H7 (cell line): Measurements from ENCODE around the gene HNF1B. TPM values are rescaled to one million over a fixed set of nuclear protein-coding genes. Genes with fewer than 3 reads are reported as not detected.

Experiments
- DNase-seq: peaks from one replicate; pipeline ENCODE4 v3.0.0; 2012
- H3K27me3 ChIP-seq: 2 replicates; pipeline ENCODE4 v1.6.0; 2011; ENCODE audit warnings: mild to moderate bottlenecking, low read length; ENCODE audit not compliant: control insufficient read depth, insufficient read depth
- H3K36me3 ChIP-seq: replicated peaks from 2 replicates; pipeline ENCODE4 v1.5.1; 2011; ENCODE audit warnings: low read length; ENCODE audit not compliant: control insufficient read depth, insufficient read depth
- H3K4me3 ChIP-seq: 2 replicates; pipeline ENCODE4 v1.5.1; 2011; ENCODE audit warnings: low read depth, mild to moderate bottlenecking, control low read depth, low read length, moderate library complexity; ENCODE audit not compliant: insufficient read depth
- total RNA-seq: library from RNA; depleted of rRNA; stranded (reverse); fragments of >200 nt; shearing (Covaris generic); gene quantifications from 2 replicates; pipeline ENCODE4 v1.2.3, GENCODE V29; 2014

The HNF1B gene
- total RNA-seq, 1 experiment from 2014 or later, result 1.1 TPM

GRCh38 chr17:37770631-37771518, 26.0 kb upstream of the HNF1B start:
- H3K27me3 ChIP-seq, result no peaks in the 10 kb centered on the region
- H3K36me3 ChIP-seq, result no peaks in the 10 kb centered on the region
- H3K4me3 ChIP-seq, result no peak overlapping the region
- peak; percentile 66 for DNase-seq

GRCh38 chr17:37769050-37769449, 24.2 kb upstream of the HNF1B start:
- no peak overlapping the region for H3K4me3 ChIP-seq
- no peak for DNase-seq
- H3K36me3 ChIP-seq, result no peaks in the 10 kb centered on the region
- no peaks in the 10 kb centered on the region for H3K27me3 ChIP-seq

GRCh38 chr17:37768438-37768837, 23.6 kb upstream of the HNF1B start:
- H3K27me3 ChIP-seq, result no peaks in the 10 kb centered on the region
- no peak for DNase-seq
- no peak overlapping the region for H3K4me3 ChIP-seq
- no peaks in the 10 kb centered on the region for H3K36me3 ChIP-seq

GRCh38 chr17:37766971-37767370, 22.1 kb upstream of the HNF1B start:
- H3K27me3 ChIP-seq, result no peaks in the 10 kb centered on the region
- DNase-seq, result no peak
- no peaks in the 10 kb centered on the region for H3K36me3 ChIP-seq
- H3K4me3 ChIP-seq, result no peak overlapping the region

GRCh38 chr17:37764383-37764782, 19.5 kb upstream of the HNF1B start:
- H3K27me3 ChIP-seq, result no peaks in the 10 kb centered on the region; the same call in 1 of the 2 replicates
- DNase-seq, result no peak
- no peak overlapping the region for H3K4me3 ChIP-seq
- no peaks in the 10 kb centered on the region for H3K36me3 ChIP-seq

- H3K36me3 ChIP-seq, result no peaks in the 10 kb centered on the region
- no peaks in the 10 kb centered on the region; the same call in 1 of the 2 replicates for H3K27me3 ChIP-seq
- DNase-seq, result no peak
- H3K4me3 ChIP-seq, result no peak overlapping the region
Observed at GRCh38 chr17:37762666-37763065, 17.8 kb upstream of the HNF1B start.

- DNase-seq, result no peak
- H3K4me3 ChIP-seq, result no peak overlapping the region
- no peaks in the 10 kb centered on the region for H3K36me3 ChIP-seq
- H3K27me3 ChIP-seq, result no peaks in the 10 kb centered on the region; the same call in 1 of the 2 replicates
Observed at GRCh38 chr17:37761961-37762360, 17.1 kb upstream of the HNF1B start.

- no peak overlapping the region for H3K4me3 ChIP-seq
- H3K27me3 ChIP-seq, result no peaks in the 10 kb centered on the region; the same call in 1 of the 2 replicates
- no peaks in the 10 kb centered on the region for H3K36me3 ChIP-seq
- DNase-seq, result no peak
Observed at GRCh38 chr17:37761059-37761458, 16.2 kb upstream of the HNF1B start.

GRCh38 chr17:37759014-37759637, 14.3 kb upstream of the HNF1B start:
- Histone ChIP-seq H3K27me3 (no peaks in the 10 kb centered on the region; the same call in 1 of the 2 replicates), H3K36me3 (no peaks in the 10 kb centered on the region), H3K4me3 (no peak overlapping the region)
- DNase-seq, result no peak

GRCh38 chr17:37756051-37756450, 11.2 kb upstream of the HNF1B start:
- no peak overlapping the region for H3K4me3 ChIP-seq
- H3K36me3 ChIP-seq, result no peaks in the 10 kb centered on the region
- no peak for DNase-seq
- no peaks in the 10 kb centered on the region; the same call in 1 of the 2 replicates for H3K27me3 ChIP-seq

GRCh38 chr17:37755455-37755854, 10.6 kb upstream of the HNF1B start:
- DNase-seq, result no peak
- Histone ChIP-seq H3K27me3 (no peaks in the 10 kb centered on the region; the same call in 1 of the 2 replicates), H3K36me3 (no peaks in the 10 kb centered on the region), H3K4me3 (no peak overlapping the region)

GRCh38 chr17:37754363-37754762, 9.5 kb upstream of the HNF1B start:
- DNase-seq, result no peak
- Histone ChIP-seq H3K4me3 (no peak overlapping the region), H3K27me3 (no peaks in the 10 kb centered on the region; the same call in 1 of the 2 replicates), H3K36me3 (no peaks in the 10 kb centered on the region)

- Histone ChIP-seq H3K36me3 (no peaks in the 10 kb centered on the region), H3K4me3 (no peak overlapping the region), H3K27me3 (peaks cover 12% of the 10 kb centered on the region)
- no peak for DNase-seq
Observed at GRCh38 chr17:37752482-37752881, 7.6 kb upstream of the HNF1B start.

- Histone ChIP-seq H3K36me3 (no peaks in the 10 kb centered on the region), H3K27me3 (peaks cover 28% of the 10 kb centered on the region), H3K4me3 (no peak overlapping the region)
- no peak for DNase-seq
Observed at GRCh38 chr17:37750768-37751475, 6.1 kb upstream of the HNF1B start.
